PC-9 (cell line): ENCODE results near the gene HOXB6.

Source experiments
- CTCF ChIP-seq: fragments of 200-600 bp; sonication (generic); conservative IDR thresholded peaks from 2 replicates; pipeline ENCODE4 v1.6.1; 2017; ENCODE audit warnings: mixed run types, antibody characterized with exemption, mild to moderate bottlenecking, moderate library complexity
- EZH2 ChIP-seq: fragments of 200-600 bp; sonication (generic); IDR thresholded peaks from 2 replicates; pipeline ENCODE4 v1.8.0; 2017; ENCODE audit warnings: antibody characterized with exemption, low read depth

- TF ChIP-seq CTCF: no peak
- no peak for TF ChIP-seq EZH2
These were observed 54.1 kb downstream of the HOXB6 start for GRCh38 chr17:48550502-48551213.
